Keratinocyte (primary cell): ENCODE results near the gene PEX11G. TPM values are rescaled to one million over a fixed set of nuclear protein-coding genes. Genes with fewer than 3 reads are reported as not detected.

Source experiments
- DNase-seq: peaks from one replicate; pipeline ENCODE4 v3.0.0-alpha.2; 2011; ENCODE audit warnings: low read depth, missing footprints, low spot score
- FAIRE-seq: peaks from 2 replicates; lab custom pipeline; 2011; peaks lifted over from hg19 to GRCh38; lab: Jason Lieb, UNC
- H2AFZ ChIP-seq: 2 replicates; pipeline ENCODE4 v1.6.0; 2012; ENCODE audit warnings: low read length, control low read depth, inconsistent platforms; ENCODE audit not compliant: control insufficient read depth
- H3K27ac ChIP-seq: 2 replicates; pipeline ENCODE4 v1.5.1; 2011; ENCODE audit warnings: low read length; ENCODE audit not compliant: control insufficient read depth, insufficient read depth
- H3K27me3 ChIP-seq: 3 replicates; pipeline ENCODE4 v1.6.0; 2011; ENCODE audit warnings: low read length; ENCODE audit not compliant: control insufficient read depth, insufficient read depth; ENCODE audit errors: extremely low read depth
- H3K36me3 ChIP-seq, 2 experiments: 2 replicates in 1 of 2; 3 replicates in 1 of 2; pipeline ENCODE4 v1.5.1; 2011; ENCODE audit warnings: low read length in 2 of 2, mild to moderate bottlenecking in 1 of 2; ENCODE audit not compliant: control insufficient read depth in 2 of 2, insufficient read depth in 2 of 2; ENCODE audit errors: extremely low read depth in 1 of 2
- H3K4me1 ChIP-seq: 3 replicates; pipeline ENCODE4 v1.5.1; 2011; ENCODE audit warnings: low read length; ENCODE audit not compliant: control insufficient read depth, insufficient read depth; ENCODE audit errors: extremely low read depth
- H3K4me2 ChIP-seq: 3 replicates; pipeline ENCODE4 v1.6.0; 2011; ENCODE audit warnings: low read depth, low read length; ENCODE audit not compliant: control insufficient read depth, insufficient read depth; ENCODE audit errors: extremely low read depth
- H3K4me3 ChIP-seq, 3 experiments: fragments of 200-600 bp in 1 of 3; sonication (generic) in 1 of 3; 2 replicates in 2 of 3; 3 replicates in 1 of 3; pipeline ENCODE4 v1.5.1; 2011 to 2016; ENCODE audit warnings: low read length in 3 of 3, mild to moderate bottlenecking in 3 of 3, control low read depth in 2 of 3, inconsistent platforms in 1 of 3, low read depth in 1 of 3, mixed read lengths in 1 of 3, mixed run types in 1 of 3, moderate library complexity in 1 of 3; ENCODE audit not compliant: control insufficient read depth in 2 of 3, insufficient read depth in 2 of 3; ENCODE audit errors: extremely low read depth in 1 of 3
- H3K79me2 ChIP-seq: 2 replicates; pipeline ENCODE4 v1.6.0; 2012; ENCODE audit warnings: low read length; ENCODE audit not compliant: control insufficient read depth, insufficient read depth
- H3K9ac ChIP-seq: 3 replicates; pipeline ENCODE4 v1.6.0; 2011; ENCODE audit warnings: low read length; ENCODE audit not compliant: control insufficient read depth, insufficient read depth; ENCODE audit errors: extremely low read depth
- H3K9me1 ChIP-seq: 3 replicates; pipeline ENCODE4 v1.6.0; 2011; ENCODE audit warnings: low read length; ENCODE audit not compliant: control insufficient read depth, insufficient read depth; ENCODE audit errors: extremely low read depth
- H3K9me3 ChIP-seq: 2 replicates; pipeline ENCODE4 v1.5.1; 2012; ENCODE audit warnings: low read depth, low read length; ENCODE audit not compliant: control insufficient read depth
- H4K20me1 ChIP-seq: 3 replicates; pipeline ENCODE4 v1.6.0; 2011; ENCODE audit warnings: low read length; ENCODE audit not compliant: control insufficient read depth, insufficient read depth; ENCODE audit errors: extremely low read depth
- EZH2 ChIP-seq: IDR thresholded peaks from one replicate; pipeline ENCODE4 v1.6.1; 2012; ENCODE audit warnings: inconsistent platforms, mild to moderate bottlenecking, low read length, moderate library complexity
- dilution Hi-C: fragments of 300-500 bp; cut with MboI; formaldehyde crosslinking; loops from one replicate; pipeline ENCODE4 v1.7.0; 2020; ENCODE audit warnings: low sequenced_read_pairs; ENCODE audit not compliant: extremely low pct_ligation_motif_present
- polyA plus RNA-seq, 5 experiments: library from polyadenylated mRNA; depleted of rRNA in 3 of 5; stranded (reverse) in 3 of 5; stranded (forward) in 1 of 5; unstranded in 1 of 5; fragments of >200 nt; gene quantifications; 1 replicate in 1 of 5; 2 replicates in 3 of 5; 3 replicates in 1 of 5; pipeline versions ENCODE4 v1.2.1 to v1.2.3, GENCODE V29; 2011 to 2012; ENCODE audit warnings: missing spikeins in 2 of 5, low read depth in 1 of 5, low replicate concordance in 1 of 5
- TF ChIP-seq, protein P1 (sequence below), 3 experiments: IDR thresholded peaks in 1 of 3; conservative IDR thresholded peaks in 1 of 3; optimal IDR thresholded peaks in 1 of 3; 2 replicates in 2 of 3; 3 replicates in 1 of 3; pipeline versions ENCODE3 to v1.5.1; 2011; ENCODE audit warnings: low read length in 3 of 3, mild to moderate bottlenecking in 3 of 3, moderate library complexity in 2 of 3, control low read depth in 1 of 3, inconsistent platforms in 1 of 3; ENCODE audit not compliant: insufficient read depth in 2 of 3; ENCODE audit errors: extremely low read depth in 1 of 3

PEX11G gene
- polyA plus RNA-seq, 1 donor (not counting 4 experiments of a cell fraction or from before 2014, with no cell fraction given): 1.1 TPM

DNA sequence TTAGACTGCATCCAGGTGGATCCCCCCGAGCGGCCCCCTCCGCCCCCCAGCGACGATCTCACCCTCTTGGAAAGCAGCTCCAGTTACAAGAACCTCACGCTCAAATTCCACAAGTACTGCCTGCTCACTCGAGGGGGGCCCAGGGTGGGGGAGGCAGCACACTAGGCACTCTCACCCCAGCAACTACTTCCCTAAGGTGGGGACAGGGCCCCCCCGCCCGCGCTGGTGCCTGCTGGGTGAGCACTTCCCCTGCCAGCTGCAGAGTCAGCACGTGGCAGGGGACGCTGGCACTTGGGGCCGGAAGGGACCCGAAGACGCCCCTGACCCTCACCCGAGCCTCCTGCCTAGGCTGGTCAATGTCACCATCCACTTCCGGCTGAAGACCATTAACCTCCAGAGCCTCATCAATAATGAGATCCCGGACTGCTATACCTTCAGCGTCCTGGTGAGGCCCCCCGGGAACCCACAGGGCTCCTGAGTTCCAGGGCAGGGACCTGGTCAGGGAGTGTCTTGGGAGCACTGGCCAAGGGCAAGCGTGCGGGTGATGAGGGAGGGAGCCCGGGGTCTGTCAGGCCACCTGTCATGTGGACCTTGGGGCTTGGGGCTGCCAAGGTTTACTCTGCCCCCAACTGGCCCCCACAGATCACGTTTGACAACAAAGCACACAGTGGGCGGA, 38.8 kb upstream of the PEX11G start:
- DNase-seq (no peak), FAIRE-seq (no peak)
- H3K9me1 ChIP-seq: no peaks in the 10 kb centered on the region
- H3K27ac ChIP-seq: no peak overlapping the region
- no peak overlapping the region for H3K4me3 ChIP-seq
- no peak for TF ChIP-seq EZH2
- TF ChIP-seq, protein P1, sequence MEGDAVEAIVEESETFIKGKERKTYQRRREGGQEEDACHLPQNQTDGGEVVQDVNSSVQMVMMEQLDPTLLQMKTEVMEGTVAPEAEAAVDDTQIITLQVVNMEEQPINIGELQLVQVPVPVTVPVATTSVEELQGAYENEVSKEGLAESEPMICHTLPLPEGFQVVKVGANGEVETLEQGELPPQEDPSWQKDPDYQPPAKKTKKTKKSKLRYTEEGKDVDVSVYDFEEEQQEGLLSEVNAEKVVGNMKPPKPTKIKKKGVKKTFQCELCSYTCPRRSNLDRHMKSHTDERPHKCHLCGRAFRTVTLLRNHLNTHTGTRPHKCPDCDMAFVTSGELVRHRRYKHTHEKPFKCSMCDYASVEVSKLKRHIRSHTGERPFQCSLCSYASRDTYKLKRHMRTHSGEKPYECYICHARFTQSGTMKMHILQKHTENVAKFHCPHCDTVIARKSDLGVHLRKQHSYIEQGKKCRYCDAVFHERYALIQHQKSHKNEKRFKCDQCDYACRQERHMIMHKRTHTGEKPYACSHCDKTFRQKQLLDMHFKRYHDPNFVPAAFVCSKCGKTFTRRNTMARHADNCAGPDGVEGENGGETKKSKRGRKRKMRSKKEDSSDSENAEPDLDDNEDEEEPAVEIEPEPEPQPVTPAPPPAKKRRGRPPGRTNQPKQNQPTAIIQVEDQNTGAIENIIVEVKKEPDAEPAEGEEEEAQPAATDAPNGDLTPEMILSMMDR (optimal IDR thresholded peaks at IDR 0.05 in 1 of 3, IDR thresholded peaks at IDR 0.05 in 1 of 3, conservative IDR thresholded peaks at IDR 0.05 in 1 of 3; ENCODE audit: extremely low read depth in 1 of 3, insufficient read depth in 2 of 3, low read length in 3 of 3): no peak
- no peak overlapping the region for H3K9ac ChIP-seq
- H3K36me3 ChIP-seq: peaks cover 0 to 19% of the 10 kb centered on the region in 2 experiments
- no peaks in the 10 kb centered on the region for H4K20me1 ChIP-seq
- H3K27me3 ChIP-seq: no peaks in the 10 kb centered on the region
- H2AFZ ChIP-seq: no peak overlapping the region
- peaks cover 6% of the 10 kb centered on the region for H3K4me1 ChIP-seq
- dilution Hi-C loops: no loop called here
- H3K9me3 ChIP-seq: no peaks in the 10 kb centered on the region
- H3K79me2 ChIP-seq: no peaks in the 10 kb centered on the region
- no peak overlapping the region for H3K4me2 ChIP-seq

DNA sequence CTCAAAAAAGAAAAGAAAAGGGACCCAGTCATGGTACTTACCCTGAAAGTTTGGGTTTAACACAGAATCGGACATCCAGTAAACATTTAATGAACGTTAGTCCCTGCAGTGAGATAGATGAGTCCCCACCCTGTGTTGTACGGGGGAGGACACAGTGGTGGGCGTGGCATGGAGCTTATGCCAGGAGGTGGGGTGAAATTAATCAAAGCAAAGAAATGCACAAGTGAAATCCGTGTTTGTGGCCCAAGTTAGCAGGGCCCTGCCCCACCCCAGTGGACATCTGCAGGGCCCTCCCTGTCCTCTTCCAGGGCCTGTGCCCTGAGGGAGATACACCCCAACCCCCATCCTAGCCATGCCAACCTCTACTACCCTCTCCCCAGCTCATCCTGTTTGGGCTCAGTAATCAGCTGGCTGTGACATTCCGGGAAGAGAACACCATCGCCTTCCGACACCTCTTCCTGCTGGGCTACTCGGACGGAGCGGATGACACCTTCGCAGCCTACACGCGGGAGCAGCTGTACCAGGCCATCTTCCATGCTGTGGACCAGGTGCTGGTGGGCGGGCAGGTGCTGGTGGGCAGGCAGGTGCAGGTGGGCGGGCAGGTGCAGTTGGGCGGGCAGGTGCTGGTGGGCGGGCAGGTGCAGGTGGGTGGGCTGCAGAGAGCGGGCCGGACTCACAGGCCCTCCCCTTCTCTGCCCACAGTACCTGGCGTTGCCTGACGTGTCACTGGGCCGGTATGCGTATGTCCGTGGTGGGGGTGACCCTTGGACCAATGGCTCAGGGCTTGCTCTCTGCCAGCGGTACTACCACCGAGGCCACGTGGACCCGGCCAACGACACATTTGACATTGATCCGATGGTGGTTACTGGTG, 37.5 kb upstream of the PEX11G start:
- DNase-seq (no peak), FAIRE-seq (no peak)
- H2AFZ ChIP-seq: no peak overlapping the region
- H3K27ac ChIP-seq: no peak overlapping the region
- no peak overlapping the region for H3K4me2 ChIP-seq
- no peaks in the 10 kb centered on the region for H3K27me3 ChIP-seq
- TF ChIP-seq, protein P1 (optimal IDR thresholded peaks at IDR 0.05 in 1 of 3, IDR thresholded peaks at IDR 0.05 in 1 of 3, conservative IDR thresholded peaks at IDR 0.05 in 1 of 3; ENCODE audit: extremely low read depth in 1 of 3, insufficient read depth in 2 of 3, low read length in 3 of 3): no peak
- no peak for TF ChIP-seq EZH2
- no peak overlapping the region for H3K4me3 ChIP-seq
- dilution Hi-C loops: no loop called here
- H3K9me1 ChIP-seq: no peaks in the 10 kb centered on the region
- no peaks in the 10 kb centered on the region for H3K9me3 ChIP-seq
- H3K9ac ChIP-seq: no peak overlapping the region
- no peaks in the 10 kb centered on the region for H3K79me2 ChIP-seq
- H4K20me1 ChIP-seq: no peaks in the 10 kb centered on the region
- H3K36me3 ChIP-seq: peaks cover 0 to 15% of the 10 kb centered on the region in 2 experiments
- peaks cover 12% of the 10 kb centered on the region for H3K4me1 ChIP-seq
